Spleen (tissue), 11 donors: ENCODE results near the gene UNC93A. TPM values are rescaled to one million over a fixed set of nuclear protein-coding genes. Genes with fewer than 3 reads are reported as not detected.

Experiments
- DNase-seq: peaks from one replicate; pipeline ENCODE4 v3.0.0-alpha.2; 2020
- H3K27ac ChIP-seq, 8 donors: fragments of 200-600 bp; sonication (generic) in 7 of 8; 1 replicate in 4 of 8; 2 replicates in 4 of 8; pipeline versions ENCODE4 v1.5.0 to v1.8.0; 2016 to 2021; ENCODE audit warnings: inconsistent platforms in 4 of 8, mild to moderate bottlenecking in 4 of 8, moderate library complexity in 1 of 8
- H3K27me3 ChIP-seq, 7 donors: fragments of 200-600 bp; sonication (generic) in 6 of 7; replicated peaks in 1 of 7; 1 replicate in 4 of 7; 2 replicates in 3 of 7; pipeline versions ENCODE4 v1.5.0 to v1.8.0; 2016 to 2021; ENCODE audit warnings: inconsistent platforms in 3 of 7, mild to moderate bottlenecking in 1 of 7
- H3K36me3 ChIP-seq, 6 donors: fragments of 200-600 bp; sonication (generic) in 5 of 6; 1 replicate in 4 of 6; 2 replicates in 2 of 6; pipeline versions ENCODE4 v1.5.0 to v1.8.0; 2016 to 2021; ENCODE audit warnings: inconsistent platforms in 2 of 6
- H3K4me1 ChIP-seq, 6 donors: fragments of 200-600 bp; sonication (generic) in 5 of 6; 1 replicate in 3 of 6; 2 replicates in 3 of 6; pipeline versions ENCODE4 v1.5.0 to v1.8.0; 2016 to 2021; ENCODE audit warnings: inconsistent platforms in 3 of 6
- H3K4me3 ChIP-seq, 8 donors: fragments of 200-600 bp; sonication (generic) in 7 of 8; 1 replicate in 4 of 8; 2 replicates in 4 of 8; pipeline versions ENCODE4 v1.5.0 to v1.8.0; 2016 to 2021; ENCODE audit warnings: inconsistent platforms in 4 of 8, mild to moderate bottlenecking in 4 of 8, moderate library complexity in 2 of 8
- H3K9me3 ChIP-seq, 8 donors: fragments of 200-600 bp; sonication (generic) in 7 of 8; 1 replicate in 4 of 8; 2 replicates in 4 of 8; pipeline versions ENCODE4 v1.5.0 to v1.8.0; 2016 to 2021; ENCODE audit warnings: inconsistent platforms in 4 of 8
- POLR2A ChIP-seq, 3 donors: fragments of 450-650 bp; IDR thresholded peaks; one replicate each; pipeline ENCODE4 v1.5.1; 2017; ENCODE audit warnings: antibody characterized with exemption in 3 of 3, mild to moderate bottlenecking in 1 of 3
- POLR2AphosphoS5 ChIP-seq, 3 donors: sonication (generic); formaldehyde crosslinking; IDR thresholded peaks; one replicate each; pipeline ENCODE4 v1.5.1; 2017; ENCODE audit warnings: antibody characterized with exemption in 3 of 3
- WGBS, 5 donors: extraction: QIAGEN DNeasy Blood & Tissue Kit in 3 of 5; methylation state at CpG; one replicate each; pipeline versions ENCODE4 v1.1.5 to v1.1.7; 2013 to 2018; 5-methylcytosine and 5-hydroxymethylcytosine counted together
- intact Hi-C: fragments of 100-400 bp; cut with DNase I; formaldehyde crosslinking; loops from one replicate; pipeline ENCODE4 v1.15.0; 2023; ENCODE audit warnings: low total_unique reads
- polyA plus RNA-seq, 3 donors: library from polyadenylated mRNA; stranded (reverse); fragments of 200-250 nt; gene quantifications; one replicate each; pipeline ENCODE4 v1.2.1, GENCODE V29; 2013
- total RNA-seq, 7 donors: library from RNA; depleted of rRNA in 3 of 7; stranded (reverse); fragments of >200 nt in 3 of 7; fragmentation: NEBNext Ultra II Directional in 4 of 7; extraction: Animal tissue kit (Norgen Biotek cat#: 25700) in 4 of 7; gene quantifications; one replicate each; pipeline versions ENCODE4 v1.1.0 to v1.2.1, GENCODE V29; 2016 to 2021
- TF ChIP-seq, protein P1 (sequence below), 11 experiments: fragments of 200-600 bp in 7 of 11; fragments of 450-650 bp in 4 of 11; sonication (generic) in 4 of 11; IDR thresholded peaks in 8 of 11; conservative IDR thresholded peaks in 3 of 11; 1 replicate in 7 of 11; 2 replicates in 4 of 11; pipeline versions ENCODE4 v1.4.0 to v1.8.0; 2016 to 2021; ENCODE audit warnings: antibody characterized with exemption in 11 of 11, inconsistent platforms in 4 of 11, mild to moderate bottlenecking in 1 of 11
- donor health status: healthy with polysubstance abuse.
- donor health status: DM: no; HTN: no; CAD: no; lungs with moderate emphysema.
- donor health status: DM: no; HTN: no; CAD: no.
- donor health status: Bipolar disorder and iron deficiency.
- donor health status: healthy.
- donor health status: DM: no; HTN: no; CAD: no.
- donor health status: DM: yes; HTN: yes; CAD: no.

UNC93A gene
- total and polyA plus RNA-seq, 10 donors = not detected

DNA sequence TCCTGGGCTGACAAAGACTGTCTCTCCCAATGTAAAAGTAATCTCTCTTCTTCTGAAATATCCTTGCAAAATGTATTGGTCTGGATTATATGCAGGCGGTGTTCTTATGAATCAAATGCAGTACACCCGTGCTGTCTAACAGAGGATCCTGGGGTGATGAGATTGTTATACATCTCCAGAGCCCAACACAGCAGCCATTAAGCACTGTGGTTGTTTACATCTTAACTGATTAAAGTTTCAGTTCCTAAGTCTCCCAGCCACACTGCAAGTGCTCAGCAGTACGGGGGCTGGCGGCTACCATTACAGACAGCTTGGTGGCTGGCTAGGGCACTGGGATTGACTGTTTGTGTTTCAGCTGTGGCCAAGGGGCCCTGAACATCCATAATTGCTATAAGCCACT lies 7.0 kb downstream of the UNC93A start:
- Histone ChIP-seq H3K4me1 (no peaks in the 10 kb centered on the region), H3K9me3 (no peaks in the 10 kb centered on the region), H3K4me3 (no peak overlapping the region), H3K36me3 (no peaks in the 10 kb centered on the region), H3K27ac (no peak overlapping the region), H3K27me3 (no peaks in the 10 kb centered on the region)
- WGBS, 5 donors = 64 to 82% (median 69%) methylated on average over 4 of the region's 4 CpGs
- intact Hi-C loops = loop anchor here (10.0 kb wide), 1 partner anchor 73 kb away; no protein-coding TSS in a partner anchor
- no peak for DNase-seq
- no peak for TF ChIP-seq POLR2AphosphoS5 (IDR thresholded peaks at IDR 0.05)
- no peak for TF ChIP-seq POLR2A (IDR thresholded peaks at IDR 0.05)
- TF ChIP-seq, protein P1, sequence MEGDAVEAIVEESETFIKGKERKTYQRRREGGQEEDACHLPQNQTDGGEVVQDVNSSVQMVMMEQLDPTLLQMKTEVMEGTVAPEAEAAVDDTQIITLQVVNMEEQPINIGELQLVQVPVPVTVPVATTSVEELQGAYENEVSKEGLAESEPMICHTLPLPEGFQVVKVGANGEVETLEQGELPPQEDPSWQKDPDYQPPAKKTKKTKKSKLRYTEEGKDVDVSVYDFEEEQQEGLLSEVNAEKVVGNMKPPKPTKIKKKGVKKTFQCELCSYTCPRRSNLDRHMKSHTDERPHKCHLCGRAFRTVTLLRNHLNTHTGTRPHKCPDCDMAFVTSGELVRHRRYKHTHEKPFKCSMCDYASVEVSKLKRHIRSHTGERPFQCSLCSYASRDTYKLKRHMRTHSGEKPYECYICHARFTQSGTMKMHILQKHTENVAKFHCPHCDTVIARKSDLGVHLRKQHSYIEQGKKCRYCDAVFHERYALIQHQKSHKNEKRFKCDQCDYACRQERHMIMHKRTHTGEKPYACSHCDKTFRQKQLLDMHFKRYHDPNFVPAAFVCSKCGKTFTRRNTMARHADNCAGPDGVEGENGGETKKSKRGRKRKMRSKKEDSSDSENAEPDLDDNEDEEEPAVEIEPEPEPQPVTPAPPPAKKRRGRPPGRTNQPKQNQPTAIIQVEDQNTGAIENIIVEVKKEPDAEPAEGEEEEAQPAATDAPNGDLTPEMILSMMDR (IDR thresholded peaks at IDR 0.05 in 8 of 11, conservative IDR thresholded peaks at IDR 0.05 in 3 of 11) = no peak

GRCh38 chr6:167299641-167300308 lies 8.7 kb downstream of the UNC93A start:
- TF ChIP-seq POLR2A (IDR thresholded peaks at IDR 0.05) = no peak
- no peaks in the 10 kb centered on the region for H3K9me3 ChIP-seq
- H3K4me3 ChIP-seq = no peak overlapping the region
- H3K36me3 ChIP-seq = no peaks in the 10 kb centered on the region
- H3K27ac ChIP-seq = no peak overlapping the region
- WGBS, 5 donors = 81 to 94% (median 82%) methylated on average over 16 of the region's 16 CpGs
- peak; percentile 62 for DNase-seq
- H3K4me1 ChIP-seq = no peaks in the 10 kb centered on the region
- intact Hi-C loops = loop anchor here (10.0 kb wide), 1 partner anchor 75 kb away; no protein-coding TSS in a partner anchor
- H3K27me3 ChIP-seq = peaks cover 0 to 11% (median 0%) of the 10 kb centered on the region in 7 donors

DNA sequence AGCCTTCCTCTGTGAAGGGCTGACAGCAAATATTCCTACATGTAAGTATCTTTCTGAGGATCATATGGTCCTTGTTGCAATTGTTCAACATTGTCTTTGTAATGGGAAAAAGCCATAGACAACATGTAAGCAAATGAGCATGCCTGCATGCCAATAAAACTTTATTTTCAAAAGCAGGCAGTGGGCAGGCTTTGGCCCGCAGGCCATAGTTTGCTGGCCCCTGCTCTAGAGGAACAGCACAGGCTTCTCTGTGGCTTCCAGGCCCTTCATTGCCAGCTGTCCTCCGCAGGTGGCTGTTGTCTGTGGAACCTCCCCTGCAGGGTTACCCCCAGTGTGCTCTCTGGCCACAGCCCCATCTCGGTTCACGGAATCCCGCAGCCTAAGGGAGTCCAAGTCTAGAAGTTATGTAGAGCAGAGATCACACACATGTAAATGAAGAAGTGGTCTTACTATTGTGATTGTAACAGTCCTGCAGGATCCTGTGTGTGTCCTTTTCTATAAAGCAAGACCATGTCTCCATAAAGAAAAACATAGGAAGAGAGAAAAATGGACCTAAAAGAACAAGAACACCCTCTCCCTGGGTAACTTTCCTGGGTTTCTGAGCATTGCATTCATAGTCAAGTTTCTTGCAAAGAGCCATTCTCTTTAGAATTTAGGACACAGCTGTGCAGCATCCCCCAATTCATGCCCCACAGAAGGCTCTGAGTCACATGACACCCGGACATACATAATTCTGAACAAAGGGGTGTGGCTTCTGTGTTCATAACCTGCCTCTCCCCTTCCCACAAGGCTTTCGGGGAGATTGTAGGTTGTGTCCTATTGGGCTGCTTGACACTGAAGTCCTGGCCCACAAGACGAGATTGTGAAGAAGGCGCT lies 10.0 kb downstream of the UNC93A start:
- intact Hi-C loops = no loop called here
- Histone ChIP-seq H3K27me3 (peaks cover 0 to 22% (median 0%) of the 10 kb centered on the region in 7 donors), H3K27ac (no peak overlapping the region), H3K4me3 (no peak overlapping the region), H3K9me3 (no peaks in the 10 kb centered on the region), H3K4me1 (no peaks in the 10 kb centered on the region), H3K36me3 (no peaks in the 10 kb centered on the region)
- WGBS, 5 donors = 85 to 90% (median 89%) methylated on average over 9 of the region's 9 CpGs
- no peak for TF ChIP-seq POLR2A (IDR thresholded peaks at IDR 0.05)
- TF ChIP-seq, protein P1 (IDR thresholded peaks at IDR 0.05 in 8 of 11, conservative IDR thresholded peaks at IDR 0.05 in 3 of 11) = no peak
- TF ChIP-seq POLR2AphosphoS5 (IDR thresholded peaks at IDR 0.05) = no peak
- peak; percentile 19 for DNase-seq

DNA sequence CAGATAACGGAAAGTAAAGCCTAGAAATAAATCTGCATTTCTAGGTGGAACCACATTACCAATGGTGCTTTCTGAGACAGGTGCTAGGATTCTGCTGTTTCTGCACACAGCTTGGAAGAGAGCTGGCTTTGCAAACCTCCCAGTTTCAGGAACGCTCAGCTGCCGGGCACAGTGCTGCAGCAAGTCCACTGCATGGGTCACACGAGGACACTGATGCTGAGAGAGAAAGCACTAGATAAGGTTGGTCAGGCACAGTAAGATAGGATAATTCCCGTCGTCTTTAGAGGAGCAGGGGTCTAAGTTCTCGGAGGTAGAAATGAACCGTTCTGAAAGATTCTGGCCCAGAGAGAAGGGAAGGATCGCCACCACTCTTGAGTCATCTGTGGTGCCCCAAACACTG lies 11.0 kb downstream of the UNC93A start:
- WGBS, 5 donors = 71 to 84% (median 81%) methylated on average over 9 of the region's 9 CpGs
- no peaks in the 10 kb centered on the region for H3K36me3 ChIP-seq
- no peaks in the 10 kb centered on the region for H3K9me3 ChIP-seq
- peaks cover 0 to 23% (median 0%) of the 10 kb centered on the region in 7 donors for H3K27me3 ChIP-seq
- intact Hi-C loops = no loop called here
- peak; percentile 24 for DNase-seq
- TF ChIP-seq, protein P1 (IDR thresholded peaks at IDR 0.05 in 8 of 11, conservative IDR thresholded peaks at IDR 0.05 in 3 of 11) = no peak
- no peak for TF ChIP-seq POLR2A (IDR thresholded peaks at IDR 0.05)
- H3K27ac ChIP-seq = no peak overlapping the region
- H3K4me1 ChIP-seq = no peaks in the 10 kb centered on the region
- H3K4me3 ChIP-seq = no peak overlapping the region
